Keratinocyte (primary cell): ENCODE measurements around the gene TMEM240. TPM values are rescaled to one million over a fixed set of nuclear protein-coding genes. Genes with fewer than 3 reads are reported as not detected.

Experiments
- DNase-seq: peaks from one replicate; pipeline ENCODE4 v3.0.0-alpha.2; 2011; ENCODE audit warnings: low read depth, missing footprints, low spot score
- FAIRE-seq: peaks from 2 replicates; lab custom pipeline; 2011; peaks lifted over from hg19 to GRCh38; lab: Jason Lieb, UNC
- H2AFZ ChIP-seq: 2 replicates; pipeline ENCODE4 v1.6.0; 2012; ENCODE audit warnings: low read length, control low read depth, inconsistent platforms; ENCODE audit not compliant: control insufficient read depth
- H3K27ac ChIP-seq: 2 replicates; pipeline ENCODE4 v1.5.1; 2011; ENCODE audit warnings: low read length; ENCODE audit not compliant: control insufficient read depth, insufficient read depth
- H3K27me3 ChIP-seq: 3 replicates; pipeline ENCODE4 v1.6.0; 2011; ENCODE audit warnings: low read length; ENCODE audit not compliant: control insufficient read depth, insufficient read depth; ENCODE audit errors: extremely low read depth
- H3K36me3 ChIP-seq, 2 experiments: 2 replicates in 1 of 2; 3 replicates in 1 of 2; pipeline ENCODE4 v1.5.1; 2011; ENCODE audit warnings: low read length in 2 of 2, mild to moderate bottlenecking in 1 of 2; ENCODE audit not compliant: control insufficient read depth in 2 of 2, insufficient read depth in 2 of 2; ENCODE audit errors: extremely low read depth in 1 of 2
- H3K4me1 ChIP-seq: 3 replicates; pipeline ENCODE4 v1.5.1; 2011; ENCODE audit warnings: low read length; ENCODE audit not compliant: control insufficient read depth, insufficient read depth; ENCODE audit errors: extremely low read depth
- H3K4me2 ChIP-seq: 3 replicates; pipeline ENCODE4 v1.6.0; 2011; ENCODE audit warnings: low read depth, low read length; ENCODE audit not compliant: control insufficient read depth, insufficient read depth; ENCODE audit errors: extremely low read depth
- H3K4me3 ChIP-seq, 3 experiments: fragments of 200-600 bp in 1 of 3; sonication (generic) in 1 of 3; 2 replicates in 2 of 3; 3 replicates in 1 of 3; pipeline ENCODE4 v1.5.1; 2011 to 2016; ENCODE audit warnings: low read length in 3 of 3, mild to moderate bottlenecking in 3 of 3, control low read depth in 2 of 3, inconsistent platforms in 1 of 3, low read depth in 1 of 3, mixed read lengths in 1 of 3, mixed run types in 1 of 3, moderate library complexity in 1 of 3; ENCODE audit not compliant: control insufficient read depth in 2 of 3, insufficient read depth in 2 of 3; ENCODE audit errors: extremely low read depth in 1 of 3
- H3K79me2 ChIP-seq: 2 replicates; pipeline ENCODE4 v1.6.0; 2012; ENCODE audit warnings: low read length; ENCODE audit not compliant: control insufficient read depth, insufficient read depth
- H3K9ac ChIP-seq: 3 replicates; pipeline ENCODE4 v1.6.0; 2011; ENCODE audit warnings: low read length; ENCODE audit not compliant: control insufficient read depth, insufficient read depth; ENCODE audit errors: extremely low read depth
- H3K9me1 ChIP-seq: 3 replicates; pipeline ENCODE4 v1.6.0; 2011; ENCODE audit warnings: low read length; ENCODE audit not compliant: control insufficient read depth, insufficient read depth; ENCODE audit errors: extremely low read depth
- H3K9me3 ChIP-seq: 2 replicates; pipeline ENCODE4 v1.5.1; 2012; ENCODE audit warnings: low read depth, low read length; ENCODE audit not compliant: control insufficient read depth
- H4K20me1 ChIP-seq: 3 replicates; pipeline ENCODE4 v1.6.0; 2011; ENCODE audit warnings: low read length; ENCODE audit not compliant: control insufficient read depth, insufficient read depth; ENCODE audit errors: extremely low read depth
- EZH2 ChIP-seq: IDR thresholded peaks from one replicate; pipeline ENCODE4 v1.6.1; 2012; ENCODE audit warnings: inconsistent platforms, mild to moderate bottlenecking, low read length, moderate library complexity
- dilution Hi-C: fragments of 300-500 bp; cut with MboI; formaldehyde crosslinking; loops from one replicate; pipeline ENCODE4 v1.7.0; 2020; ENCODE audit warnings: low sequenced_read_pairs; ENCODE audit not compliant: extremely low pct_ligation_motif_present
- polyA plus RNA-seq, 5 experiments: library from polyadenylated mRNA; depleted of rRNA in 3 of 5; stranded (reverse) in 3 of 5; stranded (forward) in 1 of 5; unstranded in 1 of 5; fragments of >200 nt; gene quantifications; 1 replicate in 1 of 5; 2 replicates in 3 of 5; 3 replicates in 1 of 5; pipeline versions ENCODE4 v1.2.1 to v1.2.3, GENCODE V29; 2011 to 2012; ENCODE audit warnings: missing spikeins in 2 of 5, low read depth in 1 of 5, low replicate concordance in 1 of 5
- TF ChIP-seq, protein P1 (sequence below), 3 experiments: IDR thresholded peaks in 1 of 3; conservative IDR thresholded peaks in 1 of 3; optimal IDR thresholded peaks in 1 of 3; 2 replicates in 2 of 3; 3 replicates in 1 of 3; pipeline versions ENCODE3 to v1.5.1; 2011; ENCODE audit warnings: low read length in 3 of 3, mild to moderate bottlenecking in 3 of 3, moderate library complexity in 2 of 3, control low read depth in 1 of 3, inconsistent platforms in 1 of 3; ENCODE audit not compliant: insufficient read depth in 2 of 3; ENCODE audit errors: extremely low read depth in 1 of 3

The TMEM240 gene
- polyA plus RNA-seq, 1 donor (not counting 4 experiments of a cell fraction or from before 2014, with no cell fraction given), result 0.12 TPM

DNA sequence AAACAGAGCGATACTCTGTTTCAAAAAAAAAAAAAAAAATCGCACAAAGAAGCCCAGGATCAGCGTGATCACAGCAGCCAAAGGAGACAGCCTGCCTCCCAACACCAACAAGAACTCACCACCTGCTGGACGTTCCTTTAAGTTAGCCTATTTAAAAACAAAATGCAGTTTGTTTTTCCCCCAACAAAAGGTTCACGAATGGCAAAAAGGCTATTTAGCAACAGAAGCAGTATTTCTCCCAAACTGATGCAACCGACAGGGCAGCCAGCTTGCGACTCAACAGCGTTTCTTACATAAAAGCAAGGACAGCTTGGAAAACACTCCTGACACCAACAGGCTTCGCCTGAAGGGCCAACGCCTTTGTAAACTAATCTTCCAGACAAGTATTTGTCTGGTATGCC is 27.5 kb upstream of the TMEM240 start:
- H3K27ac ChIP-seq, result no peak overlapping the region

DNA sequence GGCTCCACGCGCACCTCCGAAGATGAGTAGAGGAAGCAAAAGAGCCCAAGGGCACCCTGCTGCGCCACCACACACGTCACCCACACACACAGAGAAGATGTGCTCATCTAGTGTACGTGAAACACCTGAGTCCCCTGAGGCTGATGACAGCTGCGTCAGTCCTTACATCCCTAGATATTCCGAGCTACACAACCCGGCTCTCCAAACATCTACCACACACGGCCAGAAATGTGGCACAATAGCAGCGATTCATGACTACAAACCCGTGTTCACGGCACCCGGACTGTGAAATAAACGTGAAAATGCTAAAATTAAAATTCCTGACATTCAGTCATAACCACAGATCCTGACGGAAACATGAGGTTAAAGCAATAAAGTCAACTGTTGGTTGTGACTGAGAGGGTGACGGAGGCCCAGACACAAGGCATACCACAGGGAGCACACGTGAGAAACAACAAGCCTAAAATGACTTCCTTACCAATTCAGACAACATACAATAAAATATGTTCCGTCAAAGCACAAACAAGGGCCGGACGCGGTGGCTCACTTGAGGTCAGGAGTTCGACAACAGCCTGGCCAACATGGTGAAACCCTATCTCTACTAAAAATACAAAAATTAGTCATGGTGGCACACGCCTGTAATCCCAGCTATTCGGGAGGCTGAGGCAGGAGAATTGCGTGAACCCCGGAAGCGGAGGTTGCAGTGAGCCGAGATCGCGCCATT is 26.9 kb upstream of the TMEM240 start:
- DNase-seq (no peak), FAIRE-seq (no peak)
- no peaks in the 10 kb centered on the region for H3K9me3 ChIP-seq
- H3K4me1 ChIP-seq, result no peaks in the 10 kb centered on the region
- H3K27ac ChIP-seq, result no peak overlapping the region
- H3K4me2 ChIP-seq, result no peak overlapping the region
- dilution Hi-C loops, result no loop called here
- no peak overlapping the region for H2AFZ ChIP-seq
- H3K36me3 ChIP-seq, result peaks cover 19 to 37% of the 10 kb centered on the region in 2 experiments
- TF ChIP-seq EZH2, result no peak
- TF ChIP-seq, protein P1, sequence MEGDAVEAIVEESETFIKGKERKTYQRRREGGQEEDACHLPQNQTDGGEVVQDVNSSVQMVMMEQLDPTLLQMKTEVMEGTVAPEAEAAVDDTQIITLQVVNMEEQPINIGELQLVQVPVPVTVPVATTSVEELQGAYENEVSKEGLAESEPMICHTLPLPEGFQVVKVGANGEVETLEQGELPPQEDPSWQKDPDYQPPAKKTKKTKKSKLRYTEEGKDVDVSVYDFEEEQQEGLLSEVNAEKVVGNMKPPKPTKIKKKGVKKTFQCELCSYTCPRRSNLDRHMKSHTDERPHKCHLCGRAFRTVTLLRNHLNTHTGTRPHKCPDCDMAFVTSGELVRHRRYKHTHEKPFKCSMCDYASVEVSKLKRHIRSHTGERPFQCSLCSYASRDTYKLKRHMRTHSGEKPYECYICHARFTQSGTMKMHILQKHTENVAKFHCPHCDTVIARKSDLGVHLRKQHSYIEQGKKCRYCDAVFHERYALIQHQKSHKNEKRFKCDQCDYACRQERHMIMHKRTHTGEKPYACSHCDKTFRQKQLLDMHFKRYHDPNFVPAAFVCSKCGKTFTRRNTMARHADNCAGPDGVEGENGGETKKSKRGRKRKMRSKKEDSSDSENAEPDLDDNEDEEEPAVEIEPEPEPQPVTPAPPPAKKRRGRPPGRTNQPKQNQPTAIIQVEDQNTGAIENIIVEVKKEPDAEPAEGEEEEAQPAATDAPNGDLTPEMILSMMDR (optimal IDR thresholded peaks at IDR 0.05 in 1 of 3, IDR thresholded peaks at IDR 0.05 in 1 of 3, conservative IDR thresholded peaks at IDR 0.05 in 1 of 3; ENCODE audit: extremely low read depth in 1 of 3, insufficient read depth in 2 of 3, low read length in 3 of 3), result no peak
- no peaks in the 10 kb centered on the region for H3K27me3 ChIP-seq
- no peak overlapping the region for H3K4me3 ChIP-seq
- H4K20me1 ChIP-seq, result peaks cover 32% of the 10 kb centered on the region
- H3K79me2 ChIP-seq, result peaks cover 95% of the 10 kb centered on the region
- H3K9ac ChIP-seq, result no peak overlapping the region
- H3K9me1 ChIP-seq, result no peaks in the 10 kb centered on the region

More for the DNA sequence above, 27.5 kb upstream of the TMEM240 start:
- no peak for FAIRE-seq
- Histone ChIP-seq H3K4me3 (no peak overlapping the region), H3K4me2 (no peak overlapping the region), H2AFZ (no peak overlapping the region), H3K4me1 (peaks cover 2% of the 10 kb centered on the region), H4K20me1 (peaks cover 29% of the 10 kb centered on the region), H3K36me3 (peaks cover 14 to 31% of the 10 kb centered on the region in 2 experiments), H3K9ac (no peak overlapping the region), H3K9me1 (no peaks in the 10 kb centered on the region), H3K9me3 (no peaks in the 10 kb centered on the region), H3K79me2 (peaks cover 94% of the 10 kb centered on the region), H3K27me3 (no peaks in the 10 kb centered on the region)
- no peak for TF ChIP-seq EZH2
- TF ChIP-seq, protein P1 (optimal IDR thresholded peaks at IDR 0.05 in 1 of 3, IDR thresholded peaks at IDR 0.05 in 1 of 3, conservative IDR thresholded peaks at IDR 0.05 in 1 of 3; ENCODE audit: extremely low read depth in 1 of 3, insufficient read depth in 2 of 3, low read length in 3 of 3), result no peak
- dilution Hi-C loops, result no loop called here
- DNase-seq, result no peak
